GM10266 (cell line): Measurements from ENCODE around the gene MKI67.

ENCODE experiments used
- DNase-seq: peaks from one replicate; pipeline ENCODE4 v3.0.0; 2012; ENCODE audit errors: extremely low spot score
- TF ChIP-seq, protein P1 (sequence below): IDR thresholded peaks from 2 replicates; pipeline ENCODE4 v1.5.1; 2012; ENCODE audit warnings: mild to moderate bottlenecking, low read depth; ENCODE audit not compliant: control insufficient read depth, insufficient read depth; ENCODE audit errors: missing control alignments

MKI67 gene

DNA sequence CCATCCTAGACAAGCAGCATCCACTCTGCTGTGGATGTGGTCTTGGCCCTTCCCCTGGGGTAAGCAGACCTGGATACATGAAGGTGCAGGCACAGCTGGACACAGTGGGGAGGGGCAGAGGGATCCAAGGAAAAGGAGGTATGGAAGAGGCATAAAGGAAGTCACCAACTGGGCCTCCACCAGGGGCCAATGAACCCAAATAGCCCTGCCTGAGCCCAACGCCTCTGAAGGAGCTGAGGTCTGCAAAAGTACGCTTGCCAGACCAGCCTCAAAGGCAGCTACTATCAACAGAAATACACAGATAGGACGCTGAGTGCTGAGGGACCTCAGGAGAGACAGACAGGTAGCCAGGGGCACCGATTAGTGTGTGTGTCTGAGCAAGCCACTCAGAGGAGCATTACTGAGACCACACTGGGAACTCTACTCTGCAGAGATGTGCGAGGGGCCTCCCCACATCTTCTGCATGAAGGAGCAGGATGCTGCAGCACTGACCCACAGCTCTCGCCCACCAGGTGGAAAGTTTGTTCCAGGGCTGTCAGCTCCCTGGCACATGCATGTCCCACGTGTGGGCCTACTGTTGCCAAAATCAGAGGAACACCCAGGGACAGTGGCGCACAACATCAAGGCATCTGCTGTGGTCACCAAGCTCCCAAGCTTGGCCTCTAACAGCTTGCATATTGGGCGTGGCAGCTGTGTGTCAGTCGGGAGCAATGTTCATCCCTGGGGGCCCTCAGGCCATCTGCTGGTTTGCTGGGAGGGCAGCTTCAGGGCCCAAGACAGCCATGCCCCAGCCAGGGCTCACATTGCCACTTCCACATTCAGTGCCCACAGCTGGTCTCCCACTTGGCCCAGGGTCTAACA is 40.0 kb downstream of the MKI67 start:
- no peak for DNase-seq
- TF ChIP-seq, protein P1, sequence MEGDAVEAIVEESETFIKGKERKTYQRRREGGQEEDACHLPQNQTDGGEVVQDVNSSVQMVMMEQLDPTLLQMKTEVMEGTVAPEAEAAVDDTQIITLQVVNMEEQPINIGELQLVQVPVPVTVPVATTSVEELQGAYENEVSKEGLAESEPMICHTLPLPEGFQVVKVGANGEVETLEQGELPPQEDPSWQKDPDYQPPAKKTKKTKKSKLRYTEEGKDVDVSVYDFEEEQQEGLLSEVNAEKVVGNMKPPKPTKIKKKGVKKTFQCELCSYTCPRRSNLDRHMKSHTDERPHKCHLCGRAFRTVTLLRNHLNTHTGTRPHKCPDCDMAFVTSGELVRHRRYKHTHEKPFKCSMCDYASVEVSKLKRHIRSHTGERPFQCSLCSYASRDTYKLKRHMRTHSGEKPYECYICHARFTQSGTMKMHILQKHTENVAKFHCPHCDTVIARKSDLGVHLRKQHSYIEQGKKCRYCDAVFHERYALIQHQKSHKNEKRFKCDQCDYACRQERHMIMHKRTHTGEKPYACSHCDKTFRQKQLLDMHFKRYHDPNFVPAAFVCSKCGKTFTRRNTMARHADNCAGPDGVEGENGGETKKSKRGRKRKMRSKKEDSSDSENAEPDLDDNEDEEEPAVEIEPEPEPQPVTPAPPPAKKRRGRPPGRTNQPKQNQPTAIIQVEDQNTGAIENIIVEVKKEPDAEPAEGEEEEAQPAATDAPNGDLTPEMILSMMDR = no peak

DNA sequence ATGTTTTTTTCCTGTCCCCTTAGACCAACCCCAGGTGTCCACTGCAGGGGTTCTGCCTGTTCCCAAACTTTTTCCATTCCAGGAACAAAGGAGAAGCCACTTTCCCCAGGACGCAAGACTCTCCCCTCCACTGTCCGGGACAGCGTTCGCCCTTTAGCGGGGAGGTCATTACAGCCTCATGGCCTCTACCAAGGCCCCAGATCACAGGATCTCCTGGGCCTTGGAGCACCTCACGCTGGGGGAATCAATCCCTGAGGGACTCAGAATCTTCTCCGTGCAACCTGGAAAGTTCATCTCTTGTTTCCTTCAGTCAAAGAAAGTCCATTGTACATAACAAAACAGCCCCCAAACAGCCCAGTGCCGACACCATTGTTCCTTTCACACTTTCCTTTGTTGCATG is 41.2 kb downstream of the MKI67 start:
- TF ChIP-seq, protein P1 = no peak
- no peak for DNase-seq

DNA sequence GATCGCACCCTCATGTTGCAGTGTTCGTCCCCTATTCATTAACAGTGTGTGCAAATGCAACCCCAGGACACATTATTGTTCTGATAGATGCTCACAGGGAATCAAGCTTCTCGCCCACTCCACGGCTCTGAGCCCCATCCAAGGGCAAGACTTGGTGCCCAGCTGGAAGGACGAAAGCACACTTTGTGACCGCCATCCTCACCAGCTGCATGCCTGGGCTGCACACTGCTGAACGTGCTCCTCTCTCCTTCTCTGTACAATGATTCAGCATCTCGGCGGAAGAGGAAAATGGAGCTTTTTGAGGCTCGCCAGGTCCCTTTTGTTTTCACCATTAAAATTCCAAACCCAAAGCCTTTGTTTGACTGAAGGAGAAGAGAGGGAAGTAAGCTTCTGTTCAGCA is 41.9 kb downstream of the MKI67 start:
- no peak for DNase-seq
- TF ChIP-seq, protein P1 = no peak

DNA sequence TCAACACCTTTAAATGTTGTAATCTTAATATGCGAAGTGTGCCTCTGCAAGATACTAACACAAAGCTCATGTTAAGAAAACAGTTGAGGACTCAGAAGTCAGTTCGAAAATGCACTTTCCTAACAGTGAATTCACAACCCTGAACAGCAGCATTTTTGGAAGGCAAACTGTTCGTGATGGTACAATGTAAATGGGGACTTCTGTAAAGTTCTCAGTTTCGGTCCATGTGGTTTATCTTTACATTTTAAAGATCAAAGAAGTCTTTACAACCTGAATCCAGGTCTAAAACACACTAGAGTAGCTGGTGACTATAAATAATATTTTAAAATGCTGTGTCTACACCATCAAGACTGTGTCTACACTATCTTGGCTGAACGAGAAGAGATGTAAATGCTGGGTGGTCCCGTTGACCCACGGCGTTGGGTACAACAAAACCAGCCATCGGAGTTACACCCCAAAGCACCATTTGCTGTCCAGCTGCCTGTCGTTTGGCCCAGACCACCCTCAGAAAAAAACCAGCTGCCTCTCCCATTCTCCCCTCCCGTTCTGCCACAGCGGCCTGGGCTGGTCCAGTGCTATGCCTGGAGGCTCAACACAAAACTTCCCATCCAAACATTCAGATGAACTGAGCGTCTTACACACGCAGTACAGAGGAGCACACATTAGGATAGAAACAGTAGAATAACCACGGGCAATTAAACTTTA is 42.9 kb downstream of the MKI67 start:
- TF ChIP-seq, protein P1 = no peak
- no peak for DNase-seq

DNA sequence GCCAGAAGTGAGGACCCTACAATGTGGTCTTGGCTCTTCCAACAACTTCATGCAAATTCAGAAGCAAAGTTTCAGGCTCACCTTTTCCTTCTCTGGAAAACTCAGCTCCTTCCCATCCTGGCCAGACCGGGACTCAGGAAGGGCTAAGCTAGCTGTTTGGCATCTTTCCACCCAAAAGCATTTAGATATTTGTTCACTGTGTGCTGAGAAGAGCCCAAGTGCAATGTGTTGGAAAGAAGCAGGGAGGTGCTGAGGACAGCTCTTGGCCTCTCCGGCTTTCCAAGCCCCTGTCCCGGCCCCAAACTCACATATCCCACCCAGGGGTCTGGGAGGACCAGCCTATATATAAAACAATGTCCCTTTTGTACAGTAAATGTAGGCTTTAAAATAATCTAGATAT is 44.5 kb downstream of the MKI67 start:
- no peak for DNase-seq
- TF ChIP-seq, protein P1 = no peak

DNA sequence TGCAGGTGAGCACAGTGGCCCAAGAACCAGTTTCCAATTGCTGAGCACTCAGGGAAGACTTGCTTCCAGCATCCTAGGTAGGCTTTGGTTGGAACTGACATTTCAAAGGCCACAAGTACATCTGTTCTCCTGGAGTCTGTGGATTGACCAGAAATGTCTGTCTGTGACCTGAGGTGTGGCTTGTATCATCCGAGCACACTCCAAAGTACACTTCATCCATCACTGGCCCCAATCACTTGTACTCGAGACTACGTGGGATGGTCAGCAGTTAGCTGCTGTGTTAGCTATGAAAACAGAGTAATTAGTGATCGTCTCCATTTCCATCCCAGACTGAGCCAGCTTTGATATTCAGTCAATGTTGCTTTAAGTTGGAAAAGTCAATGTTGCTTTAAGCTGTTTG is 45.0 kb downstream of the MKI67 start:
- TF ChIP-seq, protein P1 = no peak
- DNase-seq = no peak

DNA sequence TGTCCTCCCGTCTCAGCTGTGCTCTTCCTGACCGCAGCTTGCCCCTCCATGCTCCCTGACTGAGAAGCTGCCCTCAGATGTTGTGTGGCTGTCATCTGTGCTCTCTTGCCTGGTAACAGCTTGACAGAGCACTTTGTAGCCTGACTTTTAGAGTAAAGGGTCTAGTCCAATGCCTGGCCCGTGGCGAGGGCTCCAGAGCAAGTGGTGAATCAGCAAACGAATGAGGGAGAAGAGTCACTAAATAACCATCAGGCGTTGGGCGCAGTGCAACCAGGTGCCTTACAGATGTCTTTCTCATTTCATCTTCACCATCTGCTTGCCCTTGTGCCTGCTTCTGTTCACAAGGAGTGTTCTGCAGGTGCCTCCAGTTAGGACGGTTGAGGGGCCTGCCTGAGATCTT is 45.6 kb downstream of the MKI67 start:
- no peak for DNase-seq
- TF ChIP-seq, protein P1 = no peak
